HepG2 (cell line): ENCODE data around the gene RTEL1. TPM values are rescaled to one million over a fixed set of nuclear protein-coding genes. Genes with fewer than 3 reads are reported as not detected.

ENCODE experiments used
- GABPB1 ChIP-seq: IDR thresholded peaks from 2 replicates; pipeline ENCODE4 v1.6.1; 2016; ENCODE audit warnings: mild to moderate bottlenecking, missing genetic modification reagents, moderate library complexity, missing compliant biosample characterization
- JARID2 ChIP-seq: sonication (generic); formaldehyde crosslinking; IDR thresholded peaks from 2 replicates; pipeline ENCODE4 v1.8.1; 2023; ENCODE audit warnings: missing genetic modification reagents, inconsistent platforms; ENCODE audit not compliant: insufficient replicate concordance
- KMT2A ChIP-seq: sonication (generic); formaldehyde crosslinking; IDR thresholded peaks from 2 replicates; pipeline ENCODE4 v1.4.0; 2020; ENCODE audit warnings: missing genetic modification reagents
- POLR2A ChIP-seq, 2 experiments: IDR thresholded peaks; 2 replicates each; pipeline ENCODE4 v1.6.1; 2011; ENCODE audit warnings: low read depth in 2 of 2, low read length in 2 of 2, mild to moderate bottlenecking in 1 of 2, moderate library complexity in 1 of 2; ENCODE audit not compliant: insufficient read depth in 1 of 2
- PRMT3 ChIP-seq: sonication (generic); formaldehyde crosslinking; IDR thresholded peaks from 2 replicates; pipeline ENCODE4 v1.8.1; 2022; ENCODE audit warnings: low read depth, mild to moderate bottlenecking, moderate library complexity, missing genetic modification reagents, borderline replicate concordance
- RNF2 ChIP-seq: fragments of 450-650 bp; conservative IDR thresholded peaks from 2 replicates; pipeline ENCODE4 v1.6.1; 2016; ENCODE audit warnings: low read depth
- ZNF766 ChIP-seq: sonication (generic); formaldehyde crosslinking; IDR thresholded peaks from 2 replicates; pipeline ENCODE4 v1.5.0; 2020; ENCODE audit warnings: missing genetic modification reagents, borderline replicate concordance
- ZNF780A ChIP-seq: sonication (generic); formaldehyde crosslinking; IDR thresholded peaks from 2 replicates; pipeline ENCODE4 v1.8.0; 2022; ENCODE audit warnings: mild to moderate bottlenecking, missing genetic modification reagents, moderate library complexity
- polyA plus RNA-seq, 8 experiments: library from polyadenylated mRNA; depleted of rRNA in 3 of 8; stranded (reverse) in 7 of 8; unstranded in 1 of 8; fragments of >200 nt; fragmentation: Illumina TruSeq in 4 of 8; extraction: Trizol in 4 of 8; gene quantifications; 2 replicates each; pipeline versions ENCODE4 v1.2.1 to v1.2.3, GENCODE V29; 2011 to 2016; ENCODE audit warnings: low read depth in 4 of 8, missing spikeins in 1 of 8, mixed read lengths in 1 of 8; ENCODE audit not compliant: insufficient read depth in 1 of 8
- total RNA-seq, 5 experiments: library from RNA; depleted of rRNA; stranded (reverse); fragments of >200 nt; fragmentation: Illumina TruSeq; extraction: Trizol; gene quantifications; 2 replicates each; pipeline ENCODE4 v1.2.3, GENCODE V29; 2016; ENCODE audit warnings: low read depth in 1 of 5
- TF ChIP-seq, protein P1 (sequence below): sonication (generic); formaldehyde crosslinking; IDR thresholded peaks from 2 replicates; pipeline ENCODE4 v1.5.0; 2020; ENCODE audit warnings: mild to moderate bottlenecking, missing genetic modification reagents
- TF ChIP-seq, protein P2 (sequence below): IDR thresholded peaks from 2 replicates; pipeline ENCODE4 v1.6.1; 2018; ENCODE audit warnings: missing genetic modification reagents, mild to moderate bottlenecking, missing compliant biosample characterization
- TF ChIP-seq, protein P3 (sequence below): sonication (generic); formaldehyde crosslinking; IDR thresholded peaks from 2 replicates; pipeline ENCODE4 v1.4.0; 2020; ENCODE audit warnings: missing genetic modification reagents
- TF ChIP-seq, protein P4 (sequence below): sonication (generic); formaldehyde crosslinking; IDR thresholded peaks from 2 replicates; pipeline ENCODE4 v1.8.1; 2023; ENCODE audit warnings: missing genetic modification reagents, inconsistent platforms, borderline replicate concordance
- TF ChIP-seq, protein P5 (sequence below): sonication (generic); formaldehyde crosslinking; IDR thresholded peaks from 2 replicates; pipeline ENCODE4 v1.4.0; 2020; ENCODE audit warnings: missing genetic modification reagents
- TF ChIP-seq, protein P6 (sequence below): sonication (generic); formaldehyde crosslinking; IDR thresholded peaks from 2 replicates; pipeline ENCODE4 v1.4.0; 2020; ENCODE audit warnings: missing genetic modification reagents, borderline replicate concordance
- TF ChIP-seq, protein P7 (sequence below): sonication (generic); formaldehyde crosslinking; IDR thresholded peaks from 2 replicates; pipeline ENCODE4 v1.5.0; 2020; ENCODE audit warnings: missing genetic modification reagents, mild to moderate bottlenecking, borderline replicate concordance

The RTEL1 gene
- total and polyA plus RNA-seq, 2 of the 13 experiments (the other 11 are each of a cell fraction or from before 2014, with no cell fraction given) = 21.8 to 36.4 TPM

DNA sequence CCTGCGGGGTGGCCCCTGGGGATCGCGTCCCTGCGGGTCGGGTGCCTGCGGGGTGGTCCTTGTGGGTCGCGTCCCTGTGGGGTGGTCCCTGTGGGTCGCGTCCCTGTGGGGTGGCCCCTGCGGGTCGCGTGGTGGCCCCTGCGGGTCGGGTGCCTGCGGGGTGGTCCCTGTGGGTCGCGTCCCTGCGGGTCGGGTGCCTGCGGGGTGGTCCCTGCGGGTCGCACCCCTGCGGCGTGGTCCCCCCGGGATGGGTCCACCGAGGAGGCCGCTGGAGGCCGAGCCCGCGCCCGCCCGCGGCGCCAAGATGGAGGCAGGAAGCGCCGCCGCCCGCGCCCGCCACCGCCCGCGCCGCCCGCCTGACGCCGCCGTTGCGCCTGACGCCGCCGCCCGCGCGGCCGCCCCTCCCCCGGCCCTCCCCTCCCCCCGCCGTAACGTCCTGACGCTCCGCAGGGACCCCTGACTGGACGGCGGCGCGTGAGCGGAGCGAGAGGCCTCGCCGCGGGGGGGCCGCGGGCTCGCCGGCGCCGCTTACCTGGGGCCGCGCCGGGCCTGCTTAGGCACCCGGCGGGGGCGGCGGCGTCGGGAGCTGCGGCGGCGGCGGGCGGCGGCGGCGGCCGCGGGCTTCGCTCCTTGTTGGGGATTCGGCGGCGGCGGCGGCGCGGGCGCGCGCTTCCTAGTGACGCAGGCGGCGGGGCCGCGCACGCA lies 31.5 kb upstream of the RTEL1 start, which contains the start of gene GMEB2 (continued):
- TF ChIP-seq PRMT3 (0 out of 2 replicates have a peak, but pooled peaks have one; percentile 32), GABPB1 (CRISPR knock-in tag) (peak; percentile 36; the same call in 1 of the 2 replicates), KMT2A (CRISPR knock-in tag) (peak; percentile 30; the same call in 1 of the 2 replicates), POLR2A (IDR thresholded peaks at IDR 0.05; ENCODE audit: insufficient read depth in 1 of 2, low read depth in 2 of 2, low read length in 2 of 2) (peak; percentile 44 to 83; a peak in 3 of 4 replicates), RNF2 (0 out of 2 replicates have a peak, but pooled peaks have one; percentile 25), ZNF780A (no peak), ZNF766 (CRISPR knock-in tag) (peak; percentile 81; the same call in 1 of the 2 replicates), JARID2 (CRISPR knock-in tag) (peak; percentile 78)
- TF ChIP-seq, protein P1, sequence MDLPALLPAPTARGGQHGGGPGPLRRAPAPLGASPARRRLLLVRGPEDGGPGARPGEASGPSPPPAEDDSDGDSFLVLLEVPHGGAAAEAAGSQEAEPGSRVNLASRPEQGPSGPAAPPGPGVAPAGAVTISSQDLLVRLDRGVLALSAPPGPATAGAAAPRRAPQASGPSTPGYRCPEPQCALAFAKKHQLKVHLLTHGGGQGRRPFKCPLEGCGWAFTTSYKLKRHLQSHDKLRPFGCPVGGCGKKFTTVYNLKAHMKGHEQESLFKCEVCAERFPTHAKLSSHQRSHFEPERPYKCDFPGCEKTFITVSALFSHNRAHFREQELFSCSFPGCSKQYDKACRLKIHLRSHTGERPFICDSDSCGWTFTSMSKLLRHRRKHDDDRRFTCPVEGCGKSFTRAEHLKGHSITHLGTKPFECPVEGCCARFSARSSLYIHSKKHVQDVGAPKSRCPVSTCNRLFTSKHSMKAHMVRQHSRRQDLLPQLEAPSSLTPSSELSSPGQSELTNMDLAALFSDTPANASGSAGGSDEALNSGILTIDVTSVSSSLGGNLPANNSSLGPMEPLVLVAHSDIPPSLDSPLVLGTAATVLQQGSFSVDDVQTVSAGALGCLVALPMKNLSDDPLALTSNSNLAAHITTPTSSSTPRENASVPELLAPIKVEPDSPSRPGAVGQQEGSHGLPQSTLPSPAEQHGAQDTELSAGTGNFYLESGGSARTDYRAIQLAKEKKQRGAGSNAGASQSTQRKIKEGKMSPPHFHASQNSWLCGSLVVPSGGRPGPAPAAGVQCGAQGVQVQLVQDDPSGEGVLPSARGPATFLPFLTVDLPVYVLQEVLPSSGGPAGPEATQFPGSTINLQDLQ (CRISPR knock-in tag) = peak; percentile 75; the same call in 1 of the 2 replicates
- TF ChIP-seq, protein P2, sequence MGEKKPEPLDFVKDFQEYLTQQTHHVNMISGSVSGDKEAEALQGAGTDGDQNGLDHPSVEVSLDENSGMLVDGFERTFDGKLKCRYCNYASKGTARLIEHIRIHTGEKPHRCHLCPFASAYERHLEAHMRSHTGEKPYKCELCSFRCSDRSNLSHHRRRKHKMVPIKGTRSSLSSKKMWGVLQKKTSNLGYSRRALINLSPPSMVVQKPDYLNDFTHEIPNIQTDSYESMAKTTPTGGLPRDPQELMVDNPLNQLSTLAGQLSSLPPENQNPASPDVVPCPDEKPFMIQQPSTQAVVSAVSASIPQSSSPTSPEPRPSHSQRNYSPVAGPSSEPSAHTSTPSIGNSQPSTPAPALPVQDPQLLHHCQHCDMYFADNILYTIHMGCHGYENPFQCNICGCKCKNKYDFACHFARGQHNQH (CRISPR knock-in tag) = 0 out of 2 replicates have a peak, but pooled peaks have one; percentile 30
- TF ChIP-seq, protein P3, sequence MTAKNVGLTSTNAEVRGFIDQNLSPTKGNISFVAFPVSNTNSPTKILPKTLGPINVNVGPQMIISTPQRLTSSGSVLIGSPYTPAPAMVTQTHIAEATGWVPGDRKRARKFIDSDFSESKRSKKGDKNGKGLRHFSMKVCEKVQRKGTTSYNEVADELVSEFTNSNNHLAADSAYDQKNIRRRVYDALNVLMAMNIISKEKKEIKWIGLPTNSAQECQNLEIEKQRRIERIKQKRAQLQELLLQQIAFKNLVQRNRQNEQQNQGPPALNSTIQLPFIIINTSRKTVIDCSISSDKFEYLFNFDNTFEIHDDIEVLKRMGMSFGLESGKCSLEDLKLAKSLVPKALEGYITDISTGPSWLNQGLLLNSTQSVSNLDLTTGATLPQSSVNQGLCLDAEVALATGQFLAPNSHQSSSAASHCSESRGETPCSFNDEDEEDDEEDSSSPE = 0 out of 2 replicates have a peak, but pooled peaks have one; percentile 42
- TF ChIP-seq, protein P4, sequence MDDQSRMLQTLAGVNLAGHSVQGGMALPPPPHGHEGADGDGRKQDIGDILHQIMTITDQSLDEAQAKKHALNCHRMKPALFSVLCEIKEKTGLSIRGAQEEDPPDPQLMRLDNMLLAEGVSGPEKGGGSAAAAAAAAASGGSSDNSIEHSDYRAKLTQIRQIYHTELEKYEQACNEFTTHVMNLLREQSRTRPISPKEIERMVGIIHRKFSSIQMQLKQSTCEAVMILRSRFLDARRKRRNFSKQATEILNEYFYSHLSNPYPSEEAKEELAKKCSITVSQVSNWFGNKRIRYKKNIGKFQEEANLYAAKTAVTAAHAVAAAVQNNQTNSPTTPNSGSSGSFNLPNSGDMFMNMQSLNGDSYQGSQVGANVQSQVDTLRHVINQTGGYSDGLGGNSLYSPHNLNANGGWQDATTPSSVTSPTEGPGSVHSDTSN (CRISPR knock-in tag) = 0 out of 2 replicates have a peak, but pooled peaks have one; percentile 45
- TF ChIP-seq, protein P5, sequence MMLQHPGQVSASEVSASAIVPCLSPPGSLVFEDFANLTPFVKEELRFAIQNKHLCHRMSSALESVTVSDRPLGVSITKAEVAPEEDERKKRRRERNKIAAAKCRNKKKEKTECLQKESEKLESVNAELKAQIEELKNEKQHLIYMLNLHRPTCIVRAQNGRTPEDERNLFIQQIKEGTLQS = 0 out of 2 replicates have a peak, but pooled peaks have one; percentile 16
- TF ChIP-seq, protein P6, sequence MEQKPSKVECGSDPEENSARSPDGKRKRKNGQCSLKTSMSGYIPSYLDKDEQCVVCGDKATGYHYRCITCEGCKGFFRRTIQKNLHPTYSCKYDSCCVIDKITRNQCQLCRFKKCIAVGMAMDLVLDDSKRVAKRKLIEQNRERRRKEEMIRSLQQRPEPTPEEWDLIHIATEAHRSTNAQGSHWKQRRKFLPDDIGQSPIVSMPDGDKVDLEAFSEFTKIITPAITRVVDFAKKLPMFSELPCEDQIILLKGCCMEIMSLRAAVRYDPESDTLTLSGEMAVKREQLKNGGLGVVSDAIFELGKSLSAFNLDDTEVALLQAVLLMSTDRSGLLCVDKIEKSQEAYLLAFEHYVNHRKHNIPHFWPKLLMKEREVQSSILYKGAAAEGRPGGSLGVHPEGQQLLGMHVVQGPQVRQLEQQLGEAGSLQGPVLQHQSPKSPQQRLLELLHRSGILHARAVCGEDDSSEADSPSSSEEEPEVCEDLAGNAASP (CRISPR knock-in tag) = 0 out of 2 replicates have a peak, but pooled peaks have one; percentile 19
- TF ChIP-seq, protein P7, sequence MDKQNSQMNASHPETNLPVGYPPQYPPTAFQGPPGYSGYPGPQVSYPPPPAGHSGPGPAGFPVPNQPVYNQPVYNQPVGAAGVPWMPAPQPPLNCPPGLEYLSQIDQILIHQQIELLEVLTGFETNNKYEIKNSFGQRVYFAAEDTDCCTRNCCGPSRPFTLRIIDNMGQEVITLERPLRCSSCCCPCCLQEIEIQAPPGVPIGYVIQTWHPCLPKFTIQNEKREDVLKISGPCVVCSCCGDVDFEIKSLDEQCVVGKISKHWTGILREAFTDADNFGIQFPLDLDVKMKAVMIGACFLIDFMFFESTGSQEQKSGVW (CRISPR knock-in tag) = peak; percentile 7; the same call in 1 of the 2 replicates
